Measurements from ENCODE around the gene GOLGA6L7.
"Not testable (repeated sequence)": the region's sequence is repeated elsewhere in the genome, so short reads cannot be mapped to it uniquely, and the experiment has no call there.

The GOLGA6L7 gene, protein sequence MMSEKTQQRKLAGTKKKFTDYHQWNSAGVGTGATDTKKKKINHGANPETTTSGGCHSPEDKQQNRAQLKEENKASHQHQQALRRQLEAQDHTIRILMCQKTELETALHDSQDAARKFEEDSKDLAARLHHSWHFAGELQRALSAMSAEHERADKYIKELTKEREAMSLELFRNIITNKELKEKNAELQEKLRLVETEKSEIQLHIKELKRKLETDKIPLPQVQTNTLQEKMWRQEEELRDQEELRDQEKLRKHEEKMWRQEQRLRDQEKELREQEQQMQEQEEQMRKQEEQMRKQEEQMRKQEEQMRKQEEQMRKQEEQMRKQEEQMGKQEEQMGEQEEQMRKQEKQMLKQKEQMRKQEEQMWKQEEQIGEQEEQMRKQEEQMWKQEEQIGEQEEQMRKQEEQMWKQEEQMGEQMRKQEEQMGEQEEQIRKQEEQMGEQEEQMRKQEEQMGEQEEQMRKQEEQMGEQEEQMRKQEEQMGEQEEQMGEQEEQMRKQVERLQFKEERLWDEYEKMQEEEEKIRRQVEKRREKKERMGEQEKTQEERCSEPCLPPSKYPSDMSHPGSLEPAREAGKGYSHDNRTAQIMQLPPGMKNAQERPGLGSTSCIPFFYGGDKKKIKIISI

DNA sequence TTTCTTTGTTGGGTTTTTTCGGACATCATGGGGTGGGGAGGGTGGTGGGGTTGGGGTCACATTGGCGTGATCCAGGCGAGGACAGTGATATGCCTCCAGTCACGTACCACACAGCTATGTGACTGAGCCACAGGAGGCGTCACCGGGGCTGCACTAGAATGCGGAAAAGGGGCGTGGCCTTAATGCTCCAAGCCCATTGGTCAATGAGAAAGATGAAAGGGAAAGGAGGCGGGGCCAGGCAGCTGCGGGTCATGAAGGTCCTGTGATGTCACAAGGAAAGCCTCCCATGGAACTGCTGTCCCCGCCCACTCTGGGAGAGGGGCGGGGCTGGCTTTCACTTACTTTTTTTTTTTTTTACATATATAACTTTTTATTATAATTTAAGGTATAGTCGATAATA, at the start of gene GOLGA6L7:
TSS of gene GOLGA6L7 (minus strand) at position 124 of the 400 bp plus-strand sequence. CDS start at position 29, 95 bp downstream.
- DNase-seq (ENCODE audit: low spot score) = peak; percentile 33

DNA sequence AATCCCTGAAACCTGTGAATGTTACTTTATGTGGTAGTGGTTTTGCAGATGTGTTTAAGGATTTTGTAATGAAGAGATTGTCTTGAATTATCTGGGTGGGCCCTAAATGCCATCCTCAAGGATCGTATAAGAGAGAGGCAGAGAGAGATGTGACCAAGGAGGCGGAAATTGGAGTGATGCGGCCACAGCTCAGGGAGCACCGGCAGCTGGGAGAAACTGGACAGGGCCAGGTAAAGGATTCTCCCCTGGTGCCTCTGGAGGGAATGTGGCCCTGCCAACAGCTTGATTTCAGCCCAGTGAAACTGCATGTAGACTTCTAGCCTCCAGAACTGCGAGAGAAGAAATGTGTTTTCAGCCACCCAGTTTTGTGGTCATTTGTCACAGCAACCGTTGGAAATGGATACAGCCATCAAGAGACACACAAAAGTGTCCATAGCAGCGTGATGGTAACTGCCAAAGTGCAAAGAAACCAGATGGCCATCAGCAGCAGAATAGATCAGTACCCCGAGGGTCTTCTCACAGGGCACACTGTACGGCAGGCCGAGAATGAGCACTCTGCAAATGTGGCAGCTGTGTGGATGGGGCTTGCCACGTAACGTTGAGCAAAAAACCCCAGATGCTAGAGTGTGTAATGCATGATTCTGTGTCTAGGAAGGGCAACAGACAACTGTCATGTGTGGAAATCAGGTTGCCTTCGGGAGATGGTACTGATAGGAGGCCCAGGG, 49.6 kb upstream of the GOLGA6L7 start:
- no peak for DNase-seq (ENCODE audit: low spot score)

DNA sequence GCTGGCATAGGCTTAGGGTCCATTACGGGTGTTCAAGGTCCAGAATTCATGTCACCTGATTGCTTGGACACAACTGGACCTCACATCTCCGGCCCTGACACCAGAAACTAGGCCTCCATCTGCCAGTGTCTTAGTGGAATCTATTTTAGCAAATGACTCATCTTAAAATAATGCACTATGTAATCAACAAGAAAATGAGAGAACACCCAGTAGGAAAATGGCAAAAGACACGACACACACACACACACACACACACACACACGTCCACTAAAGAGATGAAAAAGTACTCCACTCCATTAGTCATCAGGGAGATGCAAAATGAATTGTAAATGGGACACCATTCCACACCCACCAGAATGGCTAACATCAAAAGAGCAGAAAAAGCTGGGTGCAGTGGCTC, 48.5 kb upstream of the GOLGA6L7 start:
- peak; percentile 83 for DNase-seq (ENCODE audit: low spot score)

- DNase-seq (ENCODE audit: low spot score) = no peak
Observed at GRCh38 chr15:28895566-28895965, 47.1 kb upstream of the GOLGA6L7 start.

DNA sequence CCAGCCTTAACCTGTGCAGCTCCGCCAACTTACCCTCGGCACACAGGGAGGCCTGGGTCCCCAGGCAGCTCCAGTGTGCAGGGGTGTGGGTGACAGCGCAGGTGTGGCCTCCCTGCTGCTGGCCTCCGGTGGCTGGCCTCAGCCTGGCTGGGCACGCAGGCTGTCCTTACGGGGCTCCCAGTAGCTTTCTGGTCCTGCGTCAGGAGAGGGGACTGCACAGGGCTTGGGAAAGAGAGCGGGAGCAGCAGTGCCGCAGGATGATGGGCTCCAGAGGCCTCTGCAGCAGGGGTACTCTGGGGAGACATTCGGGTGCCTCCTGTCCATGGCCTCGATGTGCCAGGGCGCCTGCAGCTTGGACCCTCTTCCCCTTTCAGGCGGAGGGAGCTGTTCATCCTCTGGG, 46.7 kb upstream of the GOLGA6L7 start:
- no peak for DNase-seq (ENCODE audit: low spot score)

- DNase-seq (ENCODE audit: low spot score) = no peak
Observed at GRCh38 chr15:28894631-28895030, 46.2 kb upstream of the GOLGA6L7 start.

DNA sequence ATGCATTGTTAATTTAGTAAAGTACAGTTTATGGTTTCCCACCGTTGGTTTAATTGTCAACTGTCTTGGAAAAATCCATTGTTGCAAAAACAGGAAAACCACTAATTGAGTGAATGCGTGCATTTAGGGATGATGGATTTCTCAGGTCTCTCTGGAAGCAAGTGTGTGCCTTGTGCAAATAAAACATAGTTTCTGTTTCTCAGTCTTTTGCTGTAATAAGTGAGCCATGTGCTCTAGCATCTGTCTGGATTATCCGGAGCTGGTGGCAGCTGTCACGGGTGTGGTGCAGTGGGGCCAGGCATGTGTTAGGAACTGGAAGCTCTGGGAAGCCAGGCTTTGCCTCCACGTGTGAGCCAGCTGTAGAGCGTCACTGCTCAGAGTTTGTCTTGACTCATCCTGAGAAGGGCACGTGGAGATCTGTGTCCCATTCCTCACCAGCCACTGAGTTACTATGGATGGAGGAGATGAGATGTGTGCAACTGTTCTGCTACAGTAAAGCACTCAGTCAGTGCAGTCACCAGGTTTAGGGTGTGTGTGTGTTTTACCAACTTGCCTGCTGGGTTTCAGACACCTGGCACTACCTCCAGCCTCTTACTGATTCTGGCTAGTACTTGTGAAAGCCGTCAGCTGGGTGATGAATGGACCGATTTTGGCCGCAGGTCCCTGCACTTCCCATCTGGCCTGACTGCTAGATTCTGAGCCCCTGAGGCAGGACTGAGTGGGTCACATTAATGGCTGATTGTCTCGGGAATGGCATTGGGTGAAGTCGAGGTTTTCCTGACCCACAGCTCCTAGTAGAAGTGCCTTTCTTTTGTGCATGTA, 44.6 kb upstream of the GOLGA6L7 start:
- DNase-seq (ENCODE audit: low spot score) = no peak

- no peak for DNase-seq (ENCODE audit: low spot score)
Observed at GRCh38 chr15:28891588-28891987, 43.1 kb upstream of the GOLGA6L7 start.

GRCh38 chr15:28890711-28891495, 42.5 kb upstream of the GOLGA6L7 start:
- peak; percentile 25 for DNase-seq (ENCODE audit: low spot score)

DNA sequence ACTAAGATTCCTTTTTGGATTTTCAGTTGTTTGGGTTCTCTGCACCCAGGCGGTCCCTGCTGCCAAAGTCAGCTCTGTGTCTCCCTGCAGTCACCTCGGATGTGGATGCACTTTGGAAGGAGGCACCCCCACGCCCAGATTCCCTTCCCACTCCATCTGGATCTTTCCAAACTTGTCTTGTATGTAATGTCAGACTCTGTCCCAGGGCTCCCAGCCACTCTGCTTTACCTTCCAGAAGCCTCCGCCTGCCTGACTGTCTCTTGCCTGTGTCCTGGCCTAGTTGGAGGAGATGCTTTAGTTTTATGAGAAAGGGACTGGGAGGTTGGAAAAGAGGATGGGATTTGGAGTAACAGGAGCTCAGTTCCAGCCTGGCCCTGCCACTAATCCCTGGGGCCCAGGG, 41.8 kb upstream of the GOLGA6L7 start:
- DNase-seq (ENCODE audit: low spot score) = not testable (repeated sequence)

DNA sequence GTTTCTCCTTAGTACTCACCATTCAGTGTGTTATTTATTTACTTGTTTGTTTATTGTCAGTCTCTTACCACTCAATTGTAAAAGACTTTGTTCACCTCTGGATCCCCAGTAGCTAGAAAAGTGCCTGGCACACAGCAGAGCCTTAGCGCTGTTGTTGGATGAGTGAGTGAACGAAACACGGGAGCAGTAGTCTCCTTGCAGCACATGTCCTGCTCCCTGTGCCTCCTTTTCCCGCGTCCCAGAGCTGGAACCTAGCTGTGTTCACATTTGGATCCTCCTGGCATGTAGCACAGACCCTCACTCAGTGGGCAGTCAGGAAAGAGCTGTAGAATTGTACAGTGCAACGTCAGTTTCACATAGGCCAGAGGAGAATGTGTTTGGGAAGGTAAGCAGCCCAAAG, 41.4 kb upstream of the GOLGA6L7 start:
- DNase-seq (ENCODE audit: low spot score) = not testable (repeated sequence)

DNA sequence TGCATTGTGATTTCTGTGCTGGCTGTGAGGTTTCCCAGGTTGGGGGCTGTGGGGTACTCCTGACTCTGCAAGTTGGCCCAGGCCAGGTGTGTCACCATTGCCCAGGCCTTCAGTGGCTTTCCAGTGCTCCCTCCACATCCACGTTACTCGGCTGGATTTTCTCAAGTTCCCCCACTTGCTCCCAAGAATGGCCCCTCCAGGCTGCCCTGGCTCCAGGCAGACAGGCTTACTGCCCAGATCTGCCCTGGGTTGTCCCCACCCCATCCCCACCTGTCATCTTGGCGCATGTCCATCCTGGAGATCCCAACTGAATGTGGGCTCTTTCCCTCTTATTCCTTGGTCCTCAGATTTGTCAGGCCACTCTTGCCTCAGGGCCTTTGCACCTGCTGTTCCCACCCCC, 40.9 kb upstream of the GOLGA6L7 start:
- no peak for DNase-seq (ENCODE audit: low spot score)

GRCh38 chr15:28888900-28889299, 40.5 kb upstream of the GOLGA6L7 start:
- DNase-seq (ENCODE audit: low spot score) = no peak

- no peak for DNase-seq (ENCODE audit: low spot score)
Observed at GRCh38 chr15:28888302-28888894, 40.0 kb upstream of the GOLGA6L7 start.

GRCh38 chr15:28887339-28888174, 39.1 kb upstream of the GOLGA6L7 start:
- no peak for DNase-seq (ENCODE audit: low spot score)

- DNase-seq (ENCODE audit: low spot score) = no peak
Observed at GRCh38 chr15:28886431-28887338, 38.2 kb upstream of the GOLGA6L7 start.

DNA sequence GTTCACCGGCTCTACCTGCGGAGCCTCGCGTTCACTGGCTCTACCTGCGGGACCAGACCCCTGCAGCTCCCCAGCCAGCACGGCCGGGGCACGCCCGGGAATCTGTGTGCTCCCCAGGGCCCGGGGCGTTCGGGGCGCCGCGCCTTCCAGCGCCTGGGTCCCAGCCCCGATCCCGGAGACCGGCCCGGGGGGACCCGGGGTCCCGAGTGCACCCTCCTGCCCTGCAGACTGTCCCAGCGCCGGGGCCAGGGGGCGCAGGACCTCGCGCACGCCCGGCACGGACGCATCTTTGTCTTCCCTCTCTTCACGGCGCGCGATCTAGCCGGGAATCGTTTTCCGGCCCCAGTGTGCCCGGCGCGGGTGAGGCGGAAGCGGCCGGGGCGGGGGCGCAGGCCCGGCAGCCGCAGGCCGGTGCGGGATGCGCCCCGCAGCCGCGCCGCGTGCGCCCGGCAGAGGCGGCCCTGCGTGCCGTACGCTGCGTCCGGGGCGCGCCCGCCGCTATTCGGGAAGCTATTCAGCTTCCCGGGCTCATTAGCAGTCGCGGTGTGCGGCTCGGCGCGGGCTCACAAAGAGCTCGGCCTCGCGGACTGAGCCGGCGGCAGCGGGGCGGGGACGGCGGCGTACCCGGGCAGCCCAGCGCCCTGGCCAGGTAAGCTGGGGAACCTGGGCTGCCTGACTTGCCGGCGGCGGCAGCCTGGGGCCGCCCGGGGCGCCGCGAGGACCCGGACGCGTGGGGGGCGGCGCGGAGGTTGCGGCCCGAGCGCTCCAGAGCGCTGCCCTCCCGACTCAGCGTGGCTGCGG, 37.4 kb upstream of the GOLGA6L7 start, which contains the start of gene APBA2:
TSS of gene APBA2 (plus strand) at position 345 of the 801 bp plus-strand sequence. CDS start 167,911 bp downstream, outside the sequence.
- DNase-seq (ENCODE audit: low spot score) = no peak

DNA sequence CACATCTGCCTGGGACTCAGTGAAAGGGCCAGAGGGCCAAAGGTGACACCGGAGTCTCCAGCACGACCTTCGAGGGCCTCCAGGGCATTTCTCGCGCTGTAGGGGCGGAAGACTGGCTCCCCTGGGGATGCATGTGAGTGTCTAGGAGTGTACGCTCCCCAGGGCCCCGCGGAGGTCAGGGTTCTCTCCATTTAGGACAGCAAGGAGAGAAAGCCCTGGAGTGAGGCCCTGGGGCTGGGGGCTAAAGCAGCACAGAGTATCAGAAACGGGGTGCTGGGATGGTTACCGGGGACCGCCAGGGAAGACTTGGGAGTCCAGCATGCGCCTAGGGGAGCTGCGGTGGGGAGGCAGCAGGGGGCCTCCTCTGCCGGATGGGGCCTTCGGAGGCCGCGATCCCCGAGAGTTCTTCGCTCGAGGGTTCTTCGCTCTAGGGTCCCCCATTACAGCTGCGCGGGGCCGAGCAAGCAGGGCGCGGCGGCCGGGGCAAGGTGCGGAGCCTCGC, 36.7 kb upstream of the GOLGA6L7 start:
- no peak for DNase-seq (ENCODE audit: low spot score)

All from SW480 (cell line).